GM21360 (cell line): ENCODE measurements around the gene SFXN2.
"Not testable (repeated sequence)": the region's sequence is repeated elsewhere in the genome, so short reads cannot be mapped to it uniquely, and the experiment has no call there.

Experiments used
- ATAC-seq: cut with Tn5 transposase; IDR thresholded peaks from one replicate; pipeline ENCODE4 v1.9.1; 2021; ENCODE audit warnings: mild to moderate bottlenecking, moderate library complexity; ENCODE audit not compliant: unreplicated experiment

The SFXN2 gene

GRCh38 chr10:102679596-102679995 is 34.8 kb upstream of the SFXN2 start:
- ATAC-seq: no peak

GRCh38 chr10:102681696-102682095 is 32.7 kb upstream of the SFXN2 start:
- no peak for ATAC-seq

GRCh38 chr10:102682416-102682815 is 32.0 kb upstream of the SFXN2 start:
- ATAC-seq: no peak

GRCh38 chr10:102682981-102683380 is 31.5 kb upstream of the SFXN2 start:
- no peak for ATAC-seq

GRCh38 chr10:102683736-102684135 is 30.7 kb upstream of the SFXN2 start:
- ATAC-seq: no peak

GRCh38 chr10:102691285-102692066 is 23.0 kb upstream of the SFXN2 start:
- no peak for ATAC-seq

- ATAC-seq: not testable (repeated sequence)
Measured at GRCh38 chr10:102695401-102695800, 19.0 kb upstream of the SFXN2 start.

- no peak for ATAC-seq
Measured at GRCh38 chr10:102696736-102697135, 17.7 kb upstream of the SFXN2 start.

GRCh38 chr10:102698894-102699293 is 15.5 kb upstream of the SFXN2 start:
- no peak for ATAC-seq

GRCh38 chr10:102701272-102701671 is 13.2 kb upstream of the SFXN2 start:
- ATAC-seq: no peak

GRCh38 chr10:102701796-102702195 is 12.6 kb upstream of the SFXN2 start:
- no peak for ATAC-seq

- no peak for ATAC-seq
Measured at GRCh38 chr10:102702742-102703141, 11.7 kb upstream of the SFXN2 start.

- no peak for ATAC-seq
Measured at GRCh38 chr10:102704915-102705314, 9.5 kb upstream of the SFXN2 start.

GRCh38 chr10:102705531-102705930 is 8.9 kb upstream of the SFXN2 start:
- ATAC-seq: no peak

GRCh38 chr10:102710609-102711008 is 3.8 kb upstream of the SFXN2 start:
- no peak for ATAC-seq

- ATAC-seq: no peak
Measured at GRCh38 chr10:102712089-102712488, 2.3 kb upstream of the SFXN2 start.

GRCh38 chr10:102712843-102713538 is 1.4 kb upstream of the SFXN2 start:
- ATAC-seq: no peak

- peak; percentile 32 for ATAC-seq
Measured at GRCh38 chr10:102713539-102713813, 960 bp upstream of the SFXN2 start.

GRCh38 chr10:102713814-102714620 is 419 bp upstream of the SFXN2 start, which contains the start of gene ARL3:
Gene ARL3, minus strand, starts transcription at chr10:102714397. Its CDS starts 122 bp downstream, at chr10:102714275.
- ATAC-seq: peak; percentile 75

- no peak for ATAC-seq
Measured at GRCh38 chr10:102715880-102716279, 1.4 kb downstream of the SFXN2 start.

GRCh38 chr10:102716900-102717565 is 2.6 kb downstream of the SFXN2 start:
- not testable (repeated sequence) for ATAC-seq
